Heart left ventricle (tissue), 13 donors: ENCODE measurements around the gene GPR68.

Experiments used
- CTCF ChIP-seq, 12 donors: fragments of 200-600 bp; sonication (generic) in 4 of 12; IDR thresholded peaks; one replicate each; pipeline versions ENCODE4 v1.5.0 to v1.8.0; 2018 to 2022; ENCODE audit warnings: antibody characterized with exemption in 12 of 12, mild to moderate bottlenecking in 5 of 12
- POLR2A ChIP-seq, 2 donors: fragments of 450-650 bp; IDR thresholded peaks; one replicate each; pipeline ENCODE4 v1.6.1; 2017; ENCODE audit warnings: antibody characterized with exemption in 2 of 2, mild to moderate bottlenecking in 2 of 2, moderate library complexity in 2 of 2
- donor health status: ischemic (EF 13 %, LVEDD 7.1; RV severe dilation, severe dysfunction).
- donor health status: DM: no; HTN: yes; CAD: no.
- donor health status: DM: no; HTN: no; CAD: no.
- donor health status: ischemic (EF 25% LVEDD 6.9; RV normal size, moderate dysfunction).
- donor health status: ischemic (EF 25% LVEDD 5.7; RV mildly dilated, moderate dysfunction).
- donor health status: ischemic (EF 35%, LVEDD 5.7; RV mildly dilated, moderate dysfunction).
- donor health status: nonischemic (EF 11% LVEDD 7.7; RV severe dilation, severe dysfunction).
- donor health status: DM: yes; HTN: yes; CAD: no.
- donor health status: PGD.
- donor health status: ischemic (EF 29% LVEDD 5.4; RV normal size, mild dysfunction).
- donor health status: nonischemic (EF 23%, LVEDD 6.1; RV moderate dilation, normal function).

GRCh38 chr14:91211017-91211416 is 33.5 kb downstream of the GPR68 start:
- TF ChIP-seq CTCF (IDR thresholded peaks at IDR 0.05) (no peak), POLR2A (IDR thresholded peaks at IDR 0.05) (no peak)
